HG03280 (cell line): Measurements from ENCODE around the gene SEMA3G.
A peak's percentile ranks its signal among the peaks of the same experiment; 100 is the strongest.

ENCODE experiments used
- ATAC-seq: cut with Tn5 transposase; IDR thresholded peaks from one replicate; pipeline ENCODE4 v1.9.1; 2021; ENCODE audit warnings: mild to moderate bottlenecking, moderate library complexity; ENCODE audit not compliant: unreplicated experiment

Gene SEMA3G

DNA sequence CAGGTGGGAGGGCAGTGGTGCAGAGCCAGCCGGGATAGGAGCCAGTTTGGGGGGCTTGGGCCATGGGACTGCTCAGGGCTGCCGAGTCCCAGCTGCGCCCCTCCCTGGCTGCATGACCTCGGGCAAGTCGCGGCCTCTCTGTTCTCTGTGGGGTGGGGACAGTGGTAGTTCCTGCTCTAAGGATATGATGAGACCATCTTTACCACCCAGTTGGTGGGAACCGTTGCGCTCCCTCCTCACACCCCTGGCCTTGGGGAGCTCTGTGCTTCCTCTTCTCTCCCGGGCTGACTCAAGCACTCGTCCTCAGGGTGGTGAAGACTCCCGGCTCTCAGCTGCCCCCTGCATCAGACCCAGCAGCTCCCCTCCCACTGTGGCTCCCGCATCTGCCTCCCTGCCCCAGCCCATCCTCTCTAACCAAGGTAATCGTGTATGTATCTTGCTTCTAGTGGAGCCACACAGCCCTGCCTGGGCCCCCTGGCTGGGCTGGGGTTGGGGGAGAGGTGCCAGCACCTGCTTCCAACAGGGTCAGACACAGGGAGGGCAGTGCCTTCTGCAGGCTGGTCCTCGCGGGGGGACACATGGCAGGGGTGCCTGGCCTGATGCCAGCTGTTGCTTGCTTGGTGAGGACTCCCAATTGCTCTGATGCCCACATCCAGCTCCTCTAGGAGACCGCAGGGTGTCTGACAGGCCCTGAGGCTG lies 35.1 kb upstream of the SEMA3G start:
- ATAC-seq = no peak

DNA sequence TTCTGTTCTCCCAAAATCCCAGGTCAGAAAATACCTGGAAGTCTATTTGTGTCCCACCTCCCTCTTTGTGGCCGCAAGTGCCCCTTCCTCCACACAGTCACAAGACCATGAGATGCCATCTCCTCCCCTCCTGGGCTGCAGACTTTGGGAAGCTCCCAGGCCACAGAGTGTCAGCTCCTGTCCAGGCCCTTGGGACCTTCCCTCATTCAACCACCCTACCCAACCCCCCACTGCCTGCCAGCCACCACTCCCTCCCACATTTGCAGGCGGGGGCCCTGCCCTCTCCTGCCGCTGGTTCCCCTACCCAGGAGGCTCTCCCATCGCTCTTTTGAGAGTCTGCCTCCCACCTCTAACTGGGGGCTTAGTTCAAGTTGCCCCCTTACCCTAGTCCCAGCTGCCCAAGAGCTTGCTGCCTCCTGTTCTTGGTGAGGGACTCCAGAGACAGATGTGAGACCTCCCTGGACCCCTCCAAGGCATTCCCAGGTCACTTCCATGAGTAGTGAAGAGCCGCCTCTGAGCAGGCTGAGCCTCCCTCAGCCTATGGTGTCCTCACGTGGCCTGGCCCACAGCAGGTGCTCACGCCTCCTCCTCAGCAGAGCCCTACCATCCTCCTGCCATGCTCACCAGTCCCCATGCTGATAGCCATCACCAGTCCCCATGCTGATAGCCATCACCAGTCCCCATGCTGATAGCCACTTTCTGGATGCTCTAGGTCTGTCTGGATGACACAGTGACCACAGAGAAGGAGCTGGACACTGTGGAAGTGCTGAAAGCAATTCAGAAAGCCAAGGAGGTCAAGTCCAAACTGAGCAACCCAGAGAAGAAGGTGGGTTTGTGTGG lies 34.4 kb upstream of the SEMA3G start:
- ATAC-seq = no peak

DNA sequence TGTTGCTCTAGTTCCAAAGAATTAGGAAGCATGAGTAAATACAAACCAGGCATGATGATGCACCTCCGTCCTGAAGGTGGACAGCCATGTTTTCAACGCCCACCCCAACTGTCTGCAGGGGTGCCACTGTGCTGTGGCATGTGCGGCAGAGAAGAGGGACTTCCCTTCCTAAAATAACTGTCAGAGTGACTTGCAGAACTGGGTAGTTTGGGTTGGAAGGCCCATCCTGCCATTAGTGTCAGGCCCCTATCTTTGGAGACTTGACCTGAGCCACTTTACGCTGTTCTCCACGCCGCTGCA lies 32.8 kb upstream of the SEMA3G start:
- ATAC-seq = no peak

DNA sequence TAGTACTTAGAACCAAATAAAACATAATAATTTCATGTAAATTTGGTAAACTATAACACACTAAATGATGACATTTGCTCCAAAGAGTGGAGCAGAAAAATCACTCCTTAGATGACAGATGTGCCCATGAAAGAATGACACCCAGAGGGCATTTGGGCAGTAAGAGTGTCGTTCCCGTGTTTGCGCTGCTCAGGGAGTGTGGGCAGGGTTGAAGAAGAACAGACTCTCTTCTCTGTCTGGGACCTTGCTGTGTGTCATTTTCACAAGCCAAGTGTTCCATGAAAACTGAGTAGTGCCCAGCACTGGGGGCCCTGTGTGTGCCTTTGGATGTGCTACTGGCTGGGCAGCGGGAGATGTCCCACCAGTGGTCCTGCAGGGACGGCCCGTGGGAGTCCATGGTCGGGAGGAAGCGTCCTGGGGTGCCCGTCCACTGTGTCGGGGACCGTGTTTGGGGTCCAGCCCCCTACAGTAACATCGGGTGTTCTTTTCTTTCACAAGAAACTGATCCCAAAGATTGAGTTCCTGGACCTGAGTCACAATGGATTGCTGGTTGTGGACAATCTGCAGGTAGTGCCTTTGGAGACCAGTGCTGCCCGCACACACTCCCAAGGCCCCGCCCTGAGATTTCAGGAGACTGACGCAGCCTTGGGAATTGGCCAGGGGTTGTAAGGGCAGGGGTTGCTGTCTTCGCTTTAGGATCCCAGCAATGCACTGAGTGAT lies 32.3 kb upstream of the SEMA3G start:
- no peak for ATAC-seq

DNA sequence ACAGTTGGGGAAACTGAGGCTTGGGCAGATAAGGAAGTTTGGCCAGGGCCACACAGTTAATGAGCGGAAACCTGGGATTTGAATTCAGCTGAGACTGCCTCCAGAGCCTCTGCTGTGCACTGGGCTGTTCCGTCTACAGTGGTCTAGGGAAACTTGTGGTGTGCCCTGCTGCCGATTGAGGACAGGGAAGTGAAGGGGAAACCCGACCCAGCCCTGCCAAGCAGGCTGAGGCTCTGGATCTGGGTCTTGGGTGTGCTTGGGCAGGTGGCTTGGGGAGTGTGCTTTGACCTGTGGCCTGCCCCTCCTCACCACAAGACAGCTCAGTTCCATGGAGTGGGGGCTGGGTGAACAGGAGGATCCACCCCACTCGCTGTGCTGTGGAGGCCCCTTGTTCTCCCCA lies 28.1 kb upstream of the SEMA3G start:
- ATAC-seq = no peak

DNA sequence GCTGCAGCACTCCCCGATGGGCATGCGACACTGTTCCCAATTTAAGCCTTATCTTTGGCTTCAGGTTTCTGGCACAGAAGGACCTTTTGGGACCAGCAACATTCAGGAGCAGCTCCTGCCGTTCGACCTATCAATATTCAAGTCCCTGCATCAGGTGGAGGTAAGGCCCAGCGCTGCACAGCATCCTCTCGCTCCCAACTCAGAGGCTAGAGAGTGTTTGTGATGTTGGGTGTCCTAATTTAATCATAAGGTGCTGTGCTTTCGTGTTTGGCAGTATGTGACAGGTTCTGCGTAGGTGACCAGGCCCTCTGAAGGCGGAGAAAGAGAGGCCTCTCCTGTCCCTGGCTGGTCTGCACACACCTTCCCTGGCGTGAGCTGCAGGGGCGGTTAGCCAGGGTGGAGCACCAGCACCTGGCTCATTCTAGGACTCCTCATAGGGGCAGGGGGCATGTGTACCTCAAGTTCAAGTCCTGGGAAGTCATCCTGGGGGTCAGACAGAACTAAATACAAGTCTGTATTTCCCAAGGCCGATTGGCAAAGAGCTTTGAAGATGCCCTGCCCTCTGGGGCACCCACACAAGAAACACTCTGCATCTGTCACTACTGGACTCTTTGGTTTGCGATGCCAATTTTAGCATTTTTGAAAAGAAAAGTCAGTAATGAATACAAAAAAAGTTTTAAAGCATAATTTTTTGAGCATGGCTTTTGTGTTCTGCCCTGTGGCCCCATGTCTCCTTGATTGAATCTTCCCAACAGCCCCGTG lies 27.5 kb upstream of the SEMA3G start:
- ATAC-seq = no peak

DNA sequence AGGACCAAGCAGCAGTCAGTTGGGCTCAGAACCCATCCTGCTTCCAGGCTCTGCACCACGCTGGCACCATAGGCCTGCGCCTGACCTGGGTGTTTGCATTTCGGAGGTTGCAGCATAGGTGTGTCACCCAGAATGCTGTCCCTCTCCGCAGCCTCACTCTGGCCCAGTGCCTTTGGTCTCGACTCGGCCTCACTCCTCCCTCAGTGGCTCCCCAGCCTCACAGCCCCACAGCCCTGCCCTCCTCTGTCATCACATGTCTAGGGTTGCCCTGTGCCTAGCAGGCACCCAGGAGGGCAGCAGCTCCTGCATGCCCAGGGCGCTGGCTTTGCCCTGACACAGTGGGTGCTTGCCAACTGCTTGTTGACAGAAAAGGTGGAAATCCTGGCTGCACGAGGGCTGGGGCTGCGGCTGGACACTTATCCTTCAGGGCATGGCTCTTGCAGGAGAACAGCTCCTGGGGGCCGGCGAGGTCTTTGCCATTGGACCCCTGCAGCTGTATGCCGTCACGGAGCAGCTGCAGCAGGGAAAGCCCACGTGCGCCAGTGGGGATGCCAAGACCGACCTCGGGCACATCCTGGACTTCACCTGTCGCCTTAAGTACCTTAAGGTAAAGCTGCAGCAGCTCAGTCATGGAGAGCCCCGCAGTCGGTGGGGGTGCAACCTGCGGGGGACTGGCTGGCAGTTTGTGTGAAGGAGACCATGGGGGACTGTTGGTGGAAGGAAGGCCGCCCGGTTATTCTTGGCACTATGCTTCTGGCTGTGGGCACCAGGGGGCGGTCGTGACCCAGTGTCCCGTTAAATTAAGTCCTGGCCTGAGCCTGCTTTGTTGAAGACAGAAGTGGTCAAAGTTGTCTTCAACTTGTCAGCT lies 26.7 kb upstream of the SEMA3G start:
- ATAC-seq = no peak

DNA sequence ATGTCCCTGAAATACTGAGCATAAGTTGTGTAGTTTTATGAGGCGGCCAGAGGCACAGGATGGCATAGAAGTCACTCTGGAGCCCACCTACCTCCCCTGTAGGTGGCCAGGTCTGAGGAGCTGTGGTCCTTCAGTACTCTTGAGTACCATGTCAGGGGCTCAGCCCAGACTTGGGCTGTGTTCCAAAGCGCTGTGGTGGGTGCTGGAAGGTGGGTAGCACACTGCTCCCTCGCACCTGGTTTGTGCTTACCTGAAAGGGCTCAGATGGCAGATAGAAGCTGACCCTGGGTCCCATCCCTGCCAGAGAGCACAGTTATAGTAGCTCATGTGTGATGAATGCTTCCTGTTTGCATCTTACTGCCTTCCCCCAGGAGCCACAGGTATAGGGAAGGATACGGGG lies 26.0 kb upstream of the SEMA3G start:
- ATAC-seq = no peak

DNA sequence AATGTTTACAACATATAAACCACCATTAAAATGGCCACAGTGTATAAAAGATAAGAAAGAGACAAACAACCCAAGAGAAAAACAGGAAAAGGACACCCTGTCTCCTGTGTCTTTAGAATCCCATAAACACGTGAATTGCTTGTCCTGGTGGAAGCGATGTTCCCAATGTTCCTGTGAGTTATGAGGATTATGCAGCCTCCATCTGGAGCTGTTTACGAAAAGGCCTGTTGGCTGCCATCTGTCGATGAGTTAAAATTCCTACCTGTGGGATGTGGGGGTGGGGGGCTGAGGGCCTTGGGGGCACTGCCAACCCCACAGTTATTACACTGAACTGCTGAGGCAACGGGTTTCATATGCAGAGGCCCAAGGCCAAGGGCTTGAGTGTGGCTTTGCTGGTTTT lies 24.1 kb upstream of the SEMA3G start:
- no peak for ATAC-seq

DNA sequence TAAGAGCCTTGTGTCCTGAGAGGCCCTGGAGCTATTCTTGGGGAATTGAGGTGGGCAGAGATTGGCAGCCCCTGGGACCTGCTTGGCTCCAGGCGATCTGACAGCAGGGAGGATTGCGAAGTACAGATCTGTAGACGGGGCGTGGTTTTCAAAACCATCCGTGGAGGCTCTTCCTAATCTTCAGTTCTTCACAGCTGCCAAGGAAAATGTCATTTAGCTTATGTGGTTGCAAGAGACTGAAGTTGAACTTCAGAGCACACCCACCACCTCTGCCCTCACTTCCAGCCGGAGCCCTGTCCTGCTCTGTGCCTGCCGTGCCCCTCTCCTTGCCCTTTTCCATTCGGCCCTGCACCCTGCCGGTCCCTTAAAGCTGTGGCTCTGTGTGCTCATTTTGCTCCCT lies 23.4 kb upstream of the SEMA3G start:
- no peak for ATAC-seq

DNA sequence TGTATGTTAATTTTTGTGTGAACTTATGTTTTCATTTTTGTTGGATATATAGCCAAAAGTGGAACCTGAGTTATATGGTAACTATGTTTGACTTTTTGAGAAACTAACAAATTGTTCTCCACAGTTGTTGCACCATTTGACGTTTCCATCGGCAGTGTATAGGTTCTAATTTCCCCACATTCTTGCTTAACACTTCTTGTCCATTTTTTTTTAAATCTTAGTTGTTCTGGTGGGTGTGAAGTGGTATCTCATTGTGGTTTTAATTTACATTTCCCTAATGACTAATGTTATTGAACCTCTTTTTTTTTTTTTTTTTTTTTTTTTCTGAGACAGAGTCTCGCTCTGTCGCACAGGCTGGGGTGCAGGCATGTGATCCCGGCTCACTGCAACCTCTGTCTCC lies 18.5 kb upstream of the SEMA3G start:
- no peak for ATAC-seq

DNA sequence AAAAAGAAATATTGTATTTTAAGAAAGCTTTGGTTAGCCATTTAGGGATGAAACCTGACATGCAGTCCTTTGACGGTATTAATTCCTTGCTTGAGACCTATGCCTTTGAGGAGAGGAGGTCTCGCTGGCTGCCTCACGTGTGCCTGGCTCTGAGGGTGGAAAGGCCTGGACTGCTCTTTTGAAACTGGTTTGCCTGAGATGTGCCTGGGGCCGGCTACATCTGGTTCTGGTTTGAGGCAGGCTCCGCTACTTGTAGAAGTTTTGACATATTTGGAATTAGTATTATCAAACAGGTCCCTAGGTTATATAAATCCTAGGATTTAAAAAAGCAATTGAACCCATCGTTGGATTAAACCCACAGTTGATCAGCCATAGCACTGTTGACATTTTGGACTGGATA lies 17.0 kb upstream of the SEMA3G start:
- ATAC-seq = no peak

DNA sequence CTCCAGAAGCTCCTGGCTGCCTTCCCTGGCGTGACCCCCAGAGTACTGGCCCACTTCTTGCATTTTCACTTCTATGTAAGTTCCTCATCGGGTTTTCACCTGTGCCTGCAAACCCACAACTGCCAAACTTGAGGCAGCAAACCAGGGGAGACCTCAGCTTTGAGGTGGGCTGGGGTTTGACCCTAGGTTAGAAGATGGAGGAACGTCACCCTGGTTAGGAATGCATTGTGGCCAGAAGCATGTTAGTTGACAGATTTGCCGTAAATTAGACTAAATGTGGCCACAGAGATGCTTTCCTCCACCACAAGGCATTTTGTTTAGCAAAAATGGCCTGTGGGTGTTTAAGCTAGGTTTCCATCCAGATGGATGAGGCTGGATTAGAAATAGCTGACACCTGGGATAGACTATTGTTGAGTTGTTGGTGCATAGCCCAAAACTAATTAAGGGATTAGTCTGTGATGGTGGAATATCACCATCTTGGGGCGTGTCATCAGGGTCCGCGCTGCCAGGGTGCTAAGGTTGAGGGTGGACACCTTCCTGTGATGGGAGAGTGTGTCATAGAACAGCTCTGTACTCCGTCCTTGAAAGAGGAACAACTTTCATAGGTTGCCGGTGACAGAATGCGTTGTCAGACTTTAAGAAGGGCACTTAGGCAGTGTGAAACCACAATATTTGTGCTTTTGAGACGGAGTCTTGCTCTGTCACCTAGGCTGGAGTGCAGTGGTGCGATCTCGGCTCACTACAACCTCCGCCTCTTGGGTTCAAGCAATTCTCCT lies 14.1 kb upstream of the SEMA3G start:
- no peak for ATAC-seq

DNA sequence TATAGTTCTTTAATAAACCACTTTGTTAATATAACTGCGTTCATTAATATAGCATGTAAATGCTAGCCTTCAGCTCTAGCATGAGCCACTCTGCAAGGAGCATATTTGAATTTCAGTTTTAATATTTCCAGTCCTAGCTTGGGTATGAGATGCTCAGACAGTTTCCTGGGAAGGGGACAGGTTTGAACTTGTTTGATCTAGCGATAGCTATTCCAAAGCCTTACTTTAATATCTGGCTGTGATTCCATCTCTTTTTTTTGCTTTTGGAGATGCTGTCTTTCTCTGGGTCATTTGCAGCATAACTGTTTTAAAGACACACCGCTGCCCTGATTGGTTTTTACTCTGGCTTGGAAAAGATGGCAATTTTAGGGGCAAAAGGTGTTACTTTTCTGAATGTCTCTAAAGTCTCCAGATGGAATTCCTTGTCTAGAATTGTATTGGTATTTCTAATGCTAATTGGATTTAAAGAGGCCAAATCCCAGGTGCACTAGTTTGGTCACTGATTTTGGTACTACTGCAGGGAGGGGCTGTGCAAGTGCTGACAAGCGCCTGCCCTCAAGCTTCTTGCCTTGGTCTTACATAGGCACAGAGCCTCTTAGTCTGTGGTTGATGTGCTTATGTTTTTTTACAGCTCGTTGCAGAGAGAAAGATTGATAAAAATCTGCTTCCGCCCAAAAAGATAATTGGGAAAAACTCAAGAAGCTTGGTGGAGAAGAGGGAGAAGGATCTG lies 13.3 kb upstream of the SEMA3G start:
- ATAC-seq = no peak

DNA sequence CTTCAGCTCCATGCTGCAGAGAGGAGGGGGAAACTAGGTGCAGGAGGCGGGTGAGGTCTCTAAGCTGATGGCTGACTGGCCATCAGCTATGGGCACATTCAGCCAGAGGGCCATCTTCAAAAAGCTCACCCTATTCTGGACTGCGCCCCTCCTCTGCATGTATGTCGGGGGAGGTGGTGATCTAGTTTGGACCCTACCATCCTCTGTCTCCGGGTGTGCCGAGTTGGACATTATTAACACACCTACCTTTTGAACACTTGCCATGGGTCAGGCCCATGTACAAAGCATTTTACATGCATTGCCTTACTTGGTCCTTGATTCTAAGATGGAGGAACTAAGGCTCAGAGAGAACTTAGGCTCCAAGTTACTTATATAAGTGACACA lies 11.9 kb upstream of the SEMA3G start:
- no peak for ATAC-seq

DNA sequence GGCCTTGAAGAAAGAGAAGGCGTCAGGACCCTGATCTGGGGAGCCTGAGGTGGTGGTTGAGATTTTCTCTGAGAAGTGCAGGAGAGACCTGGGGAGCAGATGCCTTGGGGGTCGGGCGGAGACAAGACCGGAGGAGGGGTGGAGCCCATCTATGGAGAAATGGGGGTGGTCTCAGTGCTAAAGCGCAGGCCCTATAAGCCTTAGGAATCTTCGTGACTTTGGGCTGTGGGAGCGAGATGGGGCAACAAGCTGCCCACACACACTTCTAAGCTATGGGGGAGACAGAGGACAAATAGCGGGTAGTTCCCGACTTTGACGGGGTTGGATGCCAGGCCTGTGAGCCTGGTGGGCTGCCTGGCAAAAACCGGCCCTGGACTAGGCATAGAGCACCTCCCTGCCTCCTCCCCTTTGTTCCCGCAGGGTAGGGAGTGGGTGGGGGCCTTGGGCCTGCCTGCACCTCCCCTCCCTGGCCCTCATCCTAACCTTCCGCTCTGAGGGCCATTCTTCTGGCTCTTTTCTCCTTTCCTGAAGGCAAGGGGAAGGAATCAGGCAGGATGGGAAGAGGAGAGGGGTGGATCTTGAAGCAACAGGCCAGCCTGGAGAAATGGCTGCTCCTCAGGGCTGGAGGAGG lies 11.4 kb upstream of the SEMA3G start:
- ATAC-seq = no peak

DNA sequence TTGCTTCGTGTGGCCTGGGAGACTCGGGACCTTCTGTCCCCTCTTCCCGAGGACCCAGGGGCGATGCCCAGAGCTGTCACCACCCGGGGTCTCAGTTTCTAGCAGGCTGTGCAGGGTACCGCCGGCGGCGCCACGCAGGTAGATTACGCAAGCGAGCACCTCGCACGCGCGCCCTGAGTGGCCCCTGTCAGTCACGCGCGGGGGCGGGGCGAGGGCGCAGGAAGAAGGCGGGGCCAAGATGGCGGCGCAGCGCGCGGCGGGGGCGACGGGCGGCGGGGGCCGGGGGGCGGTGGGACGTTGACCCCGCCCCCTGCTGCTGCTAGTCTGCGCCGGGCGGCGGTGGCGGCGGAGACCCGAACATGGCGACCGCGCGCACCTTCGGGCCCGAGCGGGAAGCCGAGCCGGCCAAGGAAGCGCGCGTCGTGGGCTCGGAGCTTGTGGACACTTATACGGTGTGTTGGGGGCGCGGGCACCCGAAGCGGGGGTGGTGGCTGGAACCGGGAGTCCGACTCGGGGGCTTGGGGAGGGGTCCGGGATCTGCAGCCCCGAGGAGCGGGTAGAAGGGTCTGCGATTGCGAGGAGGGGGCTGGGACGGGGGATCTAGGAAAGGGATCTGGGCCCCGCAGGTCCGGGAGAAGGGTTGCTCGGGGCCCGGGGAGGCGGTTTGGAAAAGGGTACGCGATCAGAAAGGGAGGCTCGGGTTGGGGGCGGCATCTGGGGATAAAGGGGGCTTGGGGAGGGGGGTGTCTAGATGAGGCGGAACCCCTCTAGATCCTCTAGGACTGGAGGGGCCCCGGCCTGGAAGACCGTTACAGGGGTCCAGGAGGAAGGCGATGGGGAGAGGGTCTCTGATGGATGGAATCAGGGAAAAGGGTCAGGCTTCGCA lies 10.6 kb upstream of the SEMA3G start, which contains the start of gene NISCH:
Gene NISCH (plus strand): TSS at position 322 of the 886 bp plus-strand sequence. CDS start 38 bp downstream, at position 360.
- ATAC-seq = peak; percentile 90

DNA sequence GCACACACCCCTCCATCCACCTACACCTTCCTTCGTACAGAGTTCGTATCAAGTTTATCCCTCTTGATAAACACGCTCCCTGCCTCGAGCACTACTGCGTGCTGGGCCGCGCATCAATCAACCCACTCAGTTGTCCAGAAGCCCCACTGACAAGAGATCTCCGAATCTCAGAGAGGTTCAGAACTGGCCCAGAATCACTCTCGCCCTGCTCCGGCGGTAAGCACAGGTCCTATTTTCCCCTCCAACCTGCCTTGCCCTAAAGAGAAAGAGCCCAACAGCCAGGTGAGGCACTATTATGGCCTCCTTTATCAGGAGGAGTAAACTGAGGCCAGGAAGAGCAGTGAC lies 10.0 kb upstream of the SEMA3G start:
- no peak for ATAC-seq
